H9 (cell line): ENCODE results near the gene MRPS21. TPM values are rescaled to one million over a fixed set of nuclear protein-coding genes. Genes with fewer than 3 reads are reported as not detected.

Source experiments
- DNase-seq: peaks from one replicate; pipeline ENCODE4 v3.0.0-alpha.2; 2017
- H2AFZ ChIP-seq: one replicate; pipeline ENCODE4 v1.6.1; 2013; ENCODE audit warnings: mild to moderate bottlenecking, low read length, control low read depth, moderate library complexity
- H2AK5ac ChIP-seq: 2 replicates; pipeline ENCODE4 v1.6.1; 2013; ENCODE audit warnings: low read length, control low read depth, mixed read lengths; ENCODE audit not compliant: insufficient read length
- H2BK120ac ChIP-seq: one replicate; pipeline ENCODE4 v1.6.1; 2013; ENCODE audit warnings: low read depth, mild to moderate bottlenecking, low read length, control low read depth, inconsistent platforms; ENCODE audit not compliant: poor library complexity, severe bottlenecking
- H2BK12ac ChIP-seq: 2 replicates; pipeline ENCODE4 v1.6.1; 2013; ENCODE audit warnings: low read length, control low read depth, mixed read lengths, low read depth; ENCODE audit not compliant: insufficient read length
- H2BK15ac ChIP-seq: 2 replicates; pipeline ENCODE4 v1.6.1; 2013; ENCODE audit warnings: low read depth, low read length, control low read depth
- H2BK20ac ChIP-seq: one replicate; pipeline ENCODE4 v1.6.1; 2013; ENCODE audit warnings: low read depth, mild to moderate bottlenecking, low read length, control low read depth, inconsistent platforms; ENCODE audit not compliant: poor library complexity, severe bottlenecking
- H2BK5ac ChIP-seq: 2 replicates; pipeline ENCODE4 v1.6.1; 2013; ENCODE audit warnings: low read length, control low read depth, mixed read lengths; ENCODE audit not compliant: insufficient read length
- H3K14ac ChIP-seq: 2 replicates; pipeline ENCODE4 v1.6.1; 2013; ENCODE audit warnings: low read length, control low read depth; ENCODE audit not compliant: insufficient read depth
- H3K18ac ChIP-seq: 2 replicates; pipeline ENCODE4 v1.6.1; 2013; ENCODE audit warnings: low read depth, mild to moderate bottlenecking, mixed read lengths, low read length, control low read depth; ENCODE audit not compliant: insufficient read length
- H3K23ac ChIP-seq: 2 replicates; pipeline ENCODE4 v1.6.1; 2013; ENCODE audit warnings: low read length, control low read depth, mixed read lengths, low read depth; ENCODE audit not compliant: insufficient read length
- H3K23me2 ChIP-seq: 2 replicates; pipeline ENCODE4 v1.6.1; 2013; ENCODE audit warnings: low read depth, mild to moderate bottlenecking, mixed read lengths, low read length, control low read depth; ENCODE audit not compliant: insufficient read length, poor library complexity, severe bottlenecking
- H3K27ac ChIP-seq: 2 replicates; pipeline ENCODE4 v1.5.1; 2013; ENCODE audit warnings: low read length, control low read depth, mixed read lengths, low read depth; ENCODE audit not compliant: insufficient read length
- H3K27me3 ChIP-seq: 2 replicates; pipeline ENCODE4 v1.6.1; 2013; ENCODE audit warnings: low read length, control low read depth, inconsistent platforms; ENCODE audit not compliant: insufficient read depth
- H3K4ac ChIP-seq: 2 replicates; pipeline ENCODE4 v1.6.1; 2013; ENCODE audit warnings: low read depth, mild to moderate bottlenecking, control low read depth, inconsistent platforms, low read length, moderate library complexity
- H3K4me1 ChIP-seq: 2 replicates; pipeline ENCODE4 v1.6.1; 2013; ENCODE audit warnings: low read length, control low read depth, inconsistent platforms; ENCODE audit not compliant: insufficient read depth
- H3K4me2 ChIP-seq: 2 replicates; pipeline ENCODE4 v1.6.1; 2013; ENCODE audit warnings: low read length, control low read depth, mixed read lengths; ENCODE audit not compliant: insufficient read length, insufficient read depth
- H3K56ac ChIP-seq: 2 replicates; pipeline ENCODE4 v1.6.1; 2013; ENCODE audit warnings: low read depth, mild to moderate bottlenecking, mixed read lengths, low read length, control low read depth; ENCODE audit not compliant: insufficient read length
- H3K79me1 ChIP-seq: 2 replicates; pipeline ENCODE4 v1.6.1; 2013; ENCODE audit warnings: low read depth, mild to moderate bottlenecking, moderate library complexity, low read length, control low read depth, inconsistent platforms; ENCODE audit not compliant: insufficient read depth, poor library complexity, severe bottlenecking
- H3K79me2 ChIP-seq: 2 replicates; pipeline ENCODE4 v1.6.1; 2013; ENCODE audit warnings: low read length, control low read depth, inconsistent platforms; ENCODE audit not compliant: insufficient read depth
- H3K9ac ChIP-seq: 2 replicates; pipeline ENCODE4 v1.6.1; 2013; ENCODE audit warnings: low read length, control low read depth, mixed read lengths; ENCODE audit not compliant: insufficient read length; ENCODE audit errors: extremely low read depth
- H3K9me3 ChIP-seq: one replicate; pipeline ENCODE4 v1.6.1; 2013; ENCODE audit warnings: low read depth, low read length, inconsistent platforms; ENCODE audit not compliant: control insufficient read depth
- H3T11ph ChIP-seq: one replicate; pipeline ENCODE4 v1.6.1; 2013; ENCODE audit warnings: mild to moderate bottlenecking, low read length, control low read depth, inconsistent platforms
- H4K20me1 ChIP-seq: one replicate; pipeline ENCODE4 v1.6.1; 2013; ENCODE audit not compliant: control insufficient read depth, insufficient read length, insufficient read depth
- H4K5ac ChIP-seq: 2 replicates; pipeline ENCODE4 v1.6.1; 2013; ENCODE audit warnings: low read depth, mild to moderate bottlenecking, mixed read lengths, low read length, control low read depth; ENCODE audit not compliant: insufficient read length
- H4K8ac ChIP-seq: replicated peaks from 2 replicates; pipeline ENCODE4 v1.6.1; 2013; ENCODE audit warnings: low read length, control low read depth, mixed read lengths, low read depth; ENCODE audit not compliant: insufficient read length
- H4K91ac ChIP-seq: 2 replicates; pipeline ENCODE4 v1.6.1; 2013; ENCODE audit warnings: low read depth, mild to moderate bottlenecking, moderate library complexity, mixed read lengths, low read length, control low read depth; ENCODE audit not compliant: insufficient read length
- H3K27ac Mint-ChIP-seq, 3 experiments: 2 replicates in 2 of 3; 3 replicates in 1 of 3; pipeline ENCODE4 v1.8.0; 2020 to 2021; ENCODE audit warnings: mixed read lengths in 3 of 3, mild to moderate bottlenecking in 1 of 3, moderate library complexity in 1 of 3
- H3K27me3 Mint-ChIP-seq: 2 replicates; pipeline ENCODE4 v1.8.0; 2021; ENCODE audit warnings: low read depth, mild to moderate bottlenecking, moderate library complexity, mixed read lengths
- H3K36me3 Mint-ChIP-seq, 3 experiments: 2 replicates in 2 of 3; 3 replicates in 1 of 3; pipeline ENCODE4 v1.8.0; 2020 to 2021; ENCODE audit warnings: low read depth in 3 of 3, mixed read lengths in 3 of 3; ENCODE audit not compliant: insufficient read depth in 1 of 3
- H3K4me1 Mint-ChIP-seq, 2 experiments: 2 replicates each; pipeline ENCODE4 v1.8.0; 2020; ENCODE audit warnings: mixed read lengths in 2 of 2
- H3K4me3 Mint-ChIP-seq, 2 experiments: 2 replicates in 1 of 2; 3 replicates in 1 of 2; pipeline ENCODE4 v1.8.0; 2020 to 2021; ENCODE audit warnings: mild to moderate bottlenecking in 2 of 2, mixed read lengths in 2 of 2, moderate library complexity in 1 of 2
- H3K9me3 Mint-ChIP-seq, 2 experiments: 2 replicates in 1 of 2; 3 replicates in 1 of 2; pipeline ENCODE4 v1.8.0; 2020; ENCODE audit warnings: mild to moderate bottlenecking in 2 of 2, mixed read lengths in 2 of 2, moderate library complexity in 1 of 2
- CTCF ChIP-seq: fragments of 200-600 bp; sonication (generic); conservative IDR thresholded peaks from 3 replicates; pipeline ENCODE4 v1.8.0; 2021; ENCODE audit warnings: antibody characterized with exemption, mild to moderate bottlenecking
- WGBS: extraction: QIAGEN DNeasy Blood & Tissue Kit; methylation state at CpG from one replicate; pipeline ENCODE4 v1.1.7; 2013; ENCODE audit warnings: missing lambda C conversion rate, low lambda C conversion rate, mixed read lengths; ENCODE audit not compliant: insufficient read length; ENCODE audit errors: extremely low coverage; 5-methylcytosine and 5-hydroxymethylcytosine counted together
- total RNA-seq: library from RNA; stranded (reverse); gene quantifications from 2 replicates; pipeline ENCODE4 v1.2.1, GENCODE V29; 2021

Gene MRPS21
- total RNA-seq, 1 experiment from 2014 or later: 113 TPM

- no peak overlapping the region for H3K56ac ChIP-seq
- H3K4me3 Mint-ChIP-seq: peak overlapping the region; percentile 100
- no peak overlapping the region for H3K27ac ChIP-seq
- H3K4me2 ChIP-seq: peak overlapping the region; percentile 74
- no peak overlapping the region for H3K4ac ChIP-seq
- H3K27ac Mint-ChIP-seq: peak overlapping the region; percentile 95 to 99 (median 98); a peak in 5 of 7 replicates
- H4K8ac ChIP-seq: no peak overlapping the region
- H3K14ac ChIP-seq: no peak overlapping the region
- H3K9ac ChIP-seq: peak overlapping the region; percentile 87
- peaks cover 20% of the 10 kb centered on the region for H3K23me2 ChIP-seq
- H2BK5ac ChIP-seq: no peak overlapping the region
- no peaks in the 10 kb centered on the region for H3K27me3 Mint-ChIP-seq
- peaks cover 26 to 48% (median 46%) of the 10 kb centered on the region in 3 experiments for H3K36me3 Mint-ChIP-seq
- no peak overlapping the region for H2BK12ac ChIP-seq
- DNase-seq: no peak
- H3T11ph ChIP-seq: no peak overlapping the region
- peaks cover 5% of the 10 kb centered on the region for H3K79me1 ChIP-seq
- H3K23ac ChIP-seq: no peak overlapping the region
- no peak overlapping the region for H2BK120ac ChIP-seq
- H3K4me1 Mint-ChIP-seq: peaks cover 37 to 43% of the 10 kb centered on the region in 2 experiments
- no peaks in the 10 kb centered on the region; a peak in 2 of 5 replicates for H3K9me3 Mint-ChIP-seq
- no peaks in the 10 kb centered on the region; the same call in 1 of the 2 replicates for H3K4me1 ChIP-seq
- no CpG with 5 or more reads among the region's 6 CpGs for WGBS
- no peak overlapping the region for H2AK5ac ChIP-seq
- H3K27me3 ChIP-seq: no peaks in the 10 kb centered on the region
- H2AFZ ChIP-seq: no peak overlapping the region
- H3K18ac ChIP-seq: no peak overlapping the region
- no peak overlapping the region for H2BK20ac ChIP-seq
- no peaks in the 10 kb centered on the region for H4K20me1 ChIP-seq
- H3K79me2 ChIP-seq: peaks cover 6% of the 10 kb centered on the region; the same call in 1 of the 2 replicates
- H2BK15ac ChIP-seq: no peak overlapping the region
- no peak overlapping the region for H4K91ac ChIP-seq
- no peak for TF ChIP-seq CTCF
- no peak overlapping the region for H4K5ac ChIP-seq
- no peaks in the 10 kb centered on the region for H3K9me3 ChIP-seq
These were observed 25.8 kb upstream of the MRPS21 start for GRCh38 chr1:150267896-150268295.
